GM21723 (cell line): ENCODE data around the gene KIAA1217.
A peak's percentile ranks its signal among the peaks of the same experiment; 100 is the strongest.

Source experiments
- ATAC-seq: cut with Tn5 transposase; IDR thresholded peaks from one replicate; pipeline ENCODE4 v1.9.1; 2021; ENCODE audit warnings: mild to moderate bottlenecking, moderate library complexity; ENCODE audit not compliant: unreplicated experiment

The KIAA1217 gene

DNA sequence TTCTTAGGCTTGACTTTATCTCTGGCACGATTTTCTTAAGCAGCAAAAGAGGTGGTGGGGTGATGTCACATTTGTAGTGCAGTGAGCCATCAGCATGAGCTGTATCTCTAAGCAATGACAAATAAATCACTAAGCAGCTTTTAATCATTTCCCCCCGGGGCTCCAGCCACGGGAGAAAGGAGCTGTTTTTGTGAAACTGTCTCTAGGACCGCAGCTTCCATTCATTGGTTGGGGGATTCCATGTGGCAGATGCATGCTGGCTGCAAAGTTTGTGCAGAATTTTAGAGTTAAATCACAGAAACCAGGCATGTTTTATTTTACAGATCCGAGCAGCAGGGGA, 464 bp downstream of the KIAA1217 start:
- ATAC-seq: peak; percentile 37

GRCh38 chr10:24209946-24210491, 1.1 kb downstream of the KIAA1217 start:
- peak; percentile 71 for ATAC-seq

DNA sequence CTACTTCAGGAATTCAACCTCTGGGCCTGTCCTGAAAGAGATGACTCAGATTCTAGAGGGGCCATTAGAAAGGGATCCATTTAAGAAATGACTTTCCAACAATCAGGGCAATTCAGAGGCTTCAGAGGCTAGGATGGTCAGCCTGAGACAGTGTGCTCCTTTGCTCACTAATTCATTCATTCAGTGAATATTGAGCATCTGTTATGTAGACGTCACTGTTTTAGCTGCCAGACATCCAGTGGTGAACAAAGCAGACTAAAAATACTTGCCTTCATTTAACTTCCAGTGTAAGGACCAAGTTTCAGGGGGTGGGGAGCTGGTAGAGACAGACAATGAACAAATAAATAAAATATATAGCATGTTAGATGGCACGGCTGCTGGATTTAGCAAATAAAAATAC, 1.6 kb downstream of the KIAA1217 start:
- peak; percentile 2 for ATAC-seq

DNA sequence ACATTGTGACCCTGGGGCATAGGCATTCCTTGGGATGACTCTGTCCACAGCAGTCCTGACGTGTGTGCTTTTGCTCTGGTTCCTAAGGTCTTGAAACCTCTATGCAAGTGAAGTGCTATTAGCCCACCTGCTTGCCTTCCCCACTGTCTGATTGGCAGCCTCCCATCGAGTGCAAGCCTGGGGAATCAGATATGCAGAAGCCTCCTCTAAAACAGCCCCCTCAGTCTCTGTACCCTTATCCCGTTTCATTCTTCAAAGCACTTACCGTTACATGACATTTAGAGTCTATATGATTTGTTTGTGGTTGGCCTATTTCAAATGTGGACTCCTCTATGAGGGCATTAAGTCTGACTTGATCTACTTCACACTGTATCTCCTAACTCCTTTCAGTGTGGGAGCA, 4.3 kb downstream of the KIAA1217 start:
- ATAC-seq: no peak

GRCh38 chr10:24213881-24214280, 4.9 kb downstream of the KIAA1217 start:
- ATAC-seq: no peak

DNA sequence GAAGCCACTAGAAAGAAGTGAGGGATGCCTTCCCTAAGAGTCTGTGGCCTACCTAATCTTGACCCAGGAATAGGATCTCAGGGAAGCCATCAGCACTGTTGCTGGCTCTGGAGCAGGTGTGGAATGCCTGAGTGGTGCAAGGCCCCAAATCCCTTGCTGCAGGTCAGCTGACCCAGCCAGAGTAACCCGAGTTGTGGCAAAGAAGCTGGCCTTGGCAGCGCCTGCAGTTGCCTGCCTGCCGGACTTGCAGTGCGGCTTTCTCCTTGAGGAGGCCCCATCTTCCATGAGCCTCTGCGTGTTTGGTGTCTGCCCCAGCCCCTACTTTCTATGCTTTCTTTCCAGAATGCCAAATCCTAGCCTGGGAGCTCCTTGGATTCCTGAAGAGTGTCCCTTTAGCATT, 5.8 kb downstream of the KIAA1217 start:
- no peak for ATAC-seq

- no peak for ATAC-seq
Observed at GRCh38 chr10:24215196-24215595, 6.3 kb downstream of the KIAA1217 start.

DNA sequence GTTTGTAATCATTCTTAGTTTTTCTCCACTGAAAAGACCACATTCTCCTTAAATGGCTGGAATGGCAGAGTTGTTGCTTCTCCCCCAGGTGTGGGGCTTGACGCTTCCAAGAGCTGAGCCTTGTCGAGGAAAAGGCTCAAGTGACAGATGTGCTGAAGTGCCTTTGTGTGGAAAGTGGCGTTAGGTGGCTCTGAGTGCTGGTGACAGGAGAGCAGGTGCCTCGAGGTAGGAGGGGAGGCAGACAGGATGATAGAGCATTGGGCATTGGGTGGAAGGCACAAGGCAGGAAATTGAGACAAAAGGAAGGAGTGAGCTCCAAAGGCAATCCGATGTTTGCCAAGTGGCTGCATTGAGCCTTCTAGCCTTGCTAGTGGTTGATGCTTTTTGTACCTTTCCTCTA, 6.7 kb downstream of the KIAA1217 start:
- ATAC-seq: no peak

DNA sequence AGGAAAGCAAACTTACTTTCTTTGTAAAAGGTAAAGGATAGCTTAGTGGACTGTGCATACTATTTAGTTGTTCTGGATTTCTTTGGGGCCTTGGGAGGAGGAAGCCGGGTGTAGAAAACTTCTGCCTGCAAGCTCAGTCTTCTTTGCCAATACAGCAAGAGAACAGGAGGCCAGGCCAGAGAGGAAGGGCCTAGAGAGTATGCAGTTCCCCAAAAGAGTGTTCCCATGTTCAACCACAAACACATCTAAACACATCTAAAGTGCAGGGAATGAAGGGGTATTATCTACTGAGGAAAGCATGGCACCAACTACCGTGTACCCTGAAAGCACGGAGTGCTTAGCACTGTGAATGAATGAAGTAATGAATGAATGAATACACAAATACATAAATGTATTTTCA, 11.0 kb downstream of the KIAA1217 start:
- ATAC-seq: no peak

GRCh38 chr10:24223341-24223740, 14.4 kb downstream of the KIAA1217 start:
- no peak for ATAC-seq

DNA sequence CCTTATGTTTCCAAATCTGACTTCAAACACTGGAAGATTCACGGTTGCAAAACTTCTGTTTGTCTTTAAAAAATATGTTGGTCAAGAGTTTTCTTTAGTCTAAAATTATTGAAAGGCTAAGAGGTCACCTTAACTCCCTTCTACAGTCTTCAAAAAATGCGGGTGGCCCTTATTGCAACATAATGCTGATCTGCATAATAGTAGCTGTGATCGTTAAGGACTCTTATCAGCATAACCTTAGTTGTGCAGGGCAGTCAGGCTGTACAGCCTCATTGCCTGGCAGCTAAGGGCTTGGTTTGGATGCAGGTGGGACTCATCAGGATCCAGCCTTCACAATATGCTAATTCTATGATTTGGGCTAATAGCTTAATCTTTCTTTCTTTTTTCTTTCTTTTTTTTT, 15.0 kb downstream of the KIAA1217 start:
- no peak for ATAC-seq

GRCh38 chr10:24228642-24229041, 19.7 kb downstream of the KIAA1217 start:
- no peak for ATAC-seq

DNA sequence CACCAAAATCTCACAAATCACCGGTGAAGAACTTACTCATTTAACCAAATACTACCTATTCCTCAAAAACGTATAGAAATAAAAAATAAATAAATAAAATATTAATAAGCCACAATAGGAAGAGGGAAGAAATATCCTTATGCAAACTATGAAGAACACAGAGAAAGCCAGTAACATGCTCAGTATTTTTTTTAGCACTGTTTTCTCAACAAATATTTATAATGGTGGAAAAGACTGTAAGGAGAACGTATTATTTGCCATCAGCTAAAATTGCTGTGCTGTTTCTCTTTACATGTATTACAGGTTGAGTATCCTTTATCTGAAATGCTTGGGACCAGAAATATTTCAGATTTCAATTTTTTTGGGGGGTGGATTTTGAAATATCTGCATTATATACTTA, 21.0 kb downstream of the KIAA1217 start:
- ATAC-seq: no peak

DNA sequence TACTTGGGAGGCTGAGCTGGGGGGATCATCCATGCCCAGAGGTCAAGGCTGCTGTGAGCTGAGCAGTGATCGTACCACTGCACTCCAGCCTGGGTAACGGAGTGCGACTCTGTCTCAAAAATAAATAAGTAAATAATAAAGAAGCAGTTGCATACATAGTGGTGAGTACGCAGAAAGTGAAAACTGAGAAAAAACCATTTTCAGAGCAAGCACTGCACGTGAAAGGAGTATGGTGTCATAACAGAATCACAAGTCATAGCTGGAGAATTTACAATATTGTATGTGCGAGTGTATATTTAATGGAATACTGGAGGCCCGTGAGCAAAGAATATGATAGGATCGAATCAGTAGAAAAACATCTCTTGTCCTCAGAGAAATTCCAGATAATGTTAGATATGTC, 22.3 kb downstream of the KIAA1217 start:
- no peak for ATAC-seq

GRCh38 chr10:24234784-24235183, 25.8 kb downstream of the KIAA1217 start:
- ATAC-seq: no peak

DNA sequence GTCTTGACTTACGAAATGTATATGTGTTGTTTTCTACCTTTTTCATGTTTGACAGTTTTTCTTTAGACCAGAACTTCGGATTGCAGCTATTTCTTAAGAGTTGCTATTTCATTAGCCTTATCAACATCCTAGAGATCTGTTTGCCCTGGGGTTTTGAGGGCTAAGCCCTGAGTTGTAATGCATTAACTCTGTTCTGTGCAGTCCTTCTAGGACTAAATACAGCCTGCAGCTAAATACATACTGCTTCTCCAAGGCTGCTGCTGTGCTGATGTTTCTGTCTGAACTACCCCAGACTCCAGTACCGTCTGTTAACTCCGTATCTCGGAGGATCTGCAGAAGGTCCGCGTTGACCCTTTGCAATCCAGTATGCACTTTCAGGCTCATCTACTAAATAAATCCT, 26.5 kb downstream of the KIAA1217 start:
- ATAC-seq: no peak

DNA sequence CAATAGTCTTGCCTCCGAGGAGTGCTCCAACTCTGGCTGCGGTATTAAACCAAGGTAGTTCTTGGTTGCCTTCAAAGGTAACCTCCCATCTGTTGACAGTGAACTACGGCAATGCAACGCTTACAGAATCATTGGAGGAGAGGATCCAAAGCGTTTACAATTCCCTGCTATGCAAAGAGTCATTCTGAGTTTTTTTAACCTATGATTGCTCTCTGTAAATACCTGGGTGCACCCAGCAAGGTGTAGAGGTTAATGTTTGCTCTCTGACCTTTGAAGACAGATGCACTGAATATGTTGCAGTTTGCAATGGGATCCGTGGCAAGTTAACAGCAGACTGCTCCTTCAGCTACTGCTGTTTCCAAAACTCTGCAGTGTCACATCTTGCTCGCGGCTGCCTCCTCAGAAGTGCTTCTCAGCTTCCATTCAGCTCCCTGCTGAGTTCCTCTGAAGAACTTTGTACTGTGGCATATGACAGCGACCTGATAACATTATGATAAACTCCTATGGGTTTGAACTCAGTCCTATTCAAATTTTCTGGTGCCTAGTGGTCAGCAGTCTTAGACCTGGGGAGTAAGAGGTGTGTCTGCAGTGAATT, 29.0 kb downstream of the KIAA1217 start:
- ATAC-seq: no peak

DNA sequence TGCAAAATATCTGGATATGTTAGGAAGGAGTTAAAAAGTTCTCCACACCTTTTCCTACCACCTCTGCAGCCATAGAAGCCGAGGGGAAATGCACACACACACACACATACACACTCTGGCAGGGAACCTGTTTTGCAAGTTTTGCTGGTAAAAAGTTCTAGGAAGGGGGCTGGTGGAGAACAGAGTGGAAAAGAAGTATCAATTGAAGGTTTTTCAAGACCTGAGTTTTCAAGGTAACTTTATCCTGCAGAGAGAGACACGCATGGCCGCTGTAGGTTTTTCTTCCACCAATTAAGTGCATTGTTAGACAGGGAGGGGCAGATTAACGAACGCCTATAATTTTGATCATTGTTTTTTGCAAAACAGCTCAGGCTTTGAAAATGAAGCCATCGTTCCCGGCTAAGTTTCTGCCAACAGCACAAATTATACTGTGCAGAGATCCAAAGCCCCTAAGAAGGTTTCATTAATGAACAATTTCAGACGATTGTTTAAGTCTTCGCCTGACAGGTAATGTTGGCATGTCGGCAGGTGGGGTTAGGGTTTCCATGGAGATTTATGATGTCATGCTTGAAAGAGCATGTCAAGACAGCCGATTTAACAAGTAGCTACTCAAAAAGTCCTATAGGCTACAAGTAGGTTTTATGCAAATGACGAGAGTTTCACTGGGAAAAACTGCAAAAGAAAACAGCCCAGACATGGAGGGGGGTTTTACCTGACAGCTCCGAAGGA, 29.7 kb downstream of the KIAA1217 start:
- no peak for ATAC-seq

DNA sequence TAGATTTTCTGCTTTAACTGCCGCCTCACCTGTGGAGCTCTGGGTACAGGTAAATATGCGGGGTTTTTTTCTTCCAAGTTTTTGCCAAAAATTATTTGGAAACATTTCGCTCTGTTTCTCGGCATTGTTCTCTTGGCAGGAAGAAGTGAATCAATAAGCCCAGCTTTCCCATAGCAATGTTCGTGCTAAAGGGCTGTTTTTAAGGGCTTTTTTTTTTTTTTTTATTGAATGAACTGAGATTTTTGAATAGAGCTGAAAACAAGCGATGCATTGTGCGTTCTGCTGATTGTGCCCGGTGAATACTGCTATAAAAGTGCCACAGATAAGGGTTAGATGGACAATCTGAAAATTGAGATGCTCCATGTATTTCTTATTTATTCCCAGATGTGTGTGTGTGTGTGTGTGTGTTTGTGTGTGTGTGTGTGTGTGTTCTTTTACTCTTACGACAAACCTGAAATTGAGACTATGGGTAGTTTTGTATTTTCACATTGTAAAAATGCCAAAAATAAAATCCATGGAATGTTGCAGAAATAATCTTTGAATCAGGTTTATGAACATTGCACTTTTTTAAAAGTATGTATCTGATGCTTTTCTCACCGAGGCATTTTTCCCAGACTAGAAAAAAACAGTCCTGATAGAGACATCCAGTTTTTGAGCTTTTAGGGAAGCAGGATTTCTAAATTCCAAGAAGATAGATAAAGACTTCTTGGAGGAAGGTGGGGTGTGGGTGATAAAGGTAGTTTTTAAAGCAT, 30.5 kb downstream of the KIAA1217 start:
- ATAC-seq: no peak

- no peak for ATAC-seq
Observed at GRCh38 chr10:24240041-24240751, 31.3 kb downstream of the KIAA1217 start.

GRCh38 chr10:24241536-24242040, 32.6 kb downstream of the KIAA1217 start:
- ATAC-seq: no peak
